ENCODE results near the gene GLT8D2. TPM values are rescaled to one million over a fixed set of nuclear protein-coding genes. Genes with fewer than 3 reads are reported as not detected.
"Not testable (repeated sequence)": the region's sequence is repeated elsewhere in the genome, so short reads cannot be mapped to it uniquely, and the experiment has no call there.

GLT8D2 gene
- total and polyA plus RNA-seq, 10 donors: 0.20 to 1.2 (median 0.67) TPM; not detected in 3

DNA sequence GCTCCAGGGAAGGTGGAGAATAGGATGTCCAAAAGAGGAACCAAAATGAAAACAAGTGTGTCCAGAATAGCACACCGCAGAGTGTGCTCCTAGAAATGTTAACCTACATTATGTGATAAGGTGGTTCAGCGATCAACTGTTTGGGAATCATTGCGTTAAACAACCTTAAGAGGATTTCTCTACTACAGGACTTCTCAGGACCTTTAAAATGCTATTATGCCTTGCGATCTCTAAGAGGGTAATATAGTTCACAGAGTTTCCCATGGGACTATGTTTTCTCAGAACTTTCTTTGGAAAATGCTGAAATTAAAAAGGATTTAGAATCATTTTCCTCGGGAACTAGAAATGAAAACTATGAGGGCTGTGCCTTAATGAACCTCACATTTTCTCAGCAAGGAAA is 1.8 kb downstream of the GLT8D2 start:
- peaks cover 0 to 12% (median 9%) of the 10 kb centered on the region in 6 donors for H3K4me1 ChIP-seq
- H3K36me3 ChIP-seq: no peaks in the 10 kb centered on the region
- intact Hi-C loops (cut with DNase I; ENCODE audit: low total_unique reads): no loop called here
- TF ChIP-seq POLR2A (IDR thresholded peaks at IDR 0.05) (no peak), POLR2AphosphoS5 (IDR thresholded peaks at IDR 0.05) (no peak)
- TF ChIP-seq, protein P1, sequence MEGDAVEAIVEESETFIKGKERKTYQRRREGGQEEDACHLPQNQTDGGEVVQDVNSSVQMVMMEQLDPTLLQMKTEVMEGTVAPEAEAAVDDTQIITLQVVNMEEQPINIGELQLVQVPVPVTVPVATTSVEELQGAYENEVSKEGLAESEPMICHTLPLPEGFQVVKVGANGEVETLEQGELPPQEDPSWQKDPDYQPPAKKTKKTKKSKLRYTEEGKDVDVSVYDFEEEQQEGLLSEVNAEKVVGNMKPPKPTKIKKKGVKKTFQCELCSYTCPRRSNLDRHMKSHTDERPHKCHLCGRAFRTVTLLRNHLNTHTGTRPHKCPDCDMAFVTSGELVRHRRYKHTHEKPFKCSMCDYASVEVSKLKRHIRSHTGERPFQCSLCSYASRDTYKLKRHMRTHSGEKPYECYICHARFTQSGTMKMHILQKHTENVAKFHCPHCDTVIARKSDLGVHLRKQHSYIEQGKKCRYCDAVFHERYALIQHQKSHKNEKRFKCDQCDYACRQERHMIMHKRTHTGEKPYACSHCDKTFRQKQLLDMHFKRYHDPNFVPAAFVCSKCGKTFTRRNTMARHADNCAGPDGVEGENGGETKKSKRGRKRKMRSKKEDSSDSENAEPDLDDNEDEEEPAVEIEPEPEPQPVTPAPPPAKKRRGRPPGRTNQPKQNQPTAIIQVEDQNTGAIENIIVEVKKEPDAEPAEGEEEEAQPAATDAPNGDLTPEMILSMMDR (IDR thresholded peaks at IDR 0.05 in 8 of 11, conservative IDR thresholded peaks at IDR 0.05 in 3 of 11): no peak
- no peak overlapping the region for H3K4me3 ChIP-seq
- DNase-seq: no peak
- WGBS, 5 donors: 83 to 93% (median 88%) methylated on average over 5 of the region's 5 CpGs
- H3K27me3 ChIP-seq (replicated peaks in 1 of 7): peaks cover 0 to 41% (median 26%) of the 10 kb centered on the region in 7 donors
- H3K9me3 ChIP-seq: no peaks in the 10 kb centered on the region
- H3K27ac ChIP-seq: no peak overlapping the region

DNA sequence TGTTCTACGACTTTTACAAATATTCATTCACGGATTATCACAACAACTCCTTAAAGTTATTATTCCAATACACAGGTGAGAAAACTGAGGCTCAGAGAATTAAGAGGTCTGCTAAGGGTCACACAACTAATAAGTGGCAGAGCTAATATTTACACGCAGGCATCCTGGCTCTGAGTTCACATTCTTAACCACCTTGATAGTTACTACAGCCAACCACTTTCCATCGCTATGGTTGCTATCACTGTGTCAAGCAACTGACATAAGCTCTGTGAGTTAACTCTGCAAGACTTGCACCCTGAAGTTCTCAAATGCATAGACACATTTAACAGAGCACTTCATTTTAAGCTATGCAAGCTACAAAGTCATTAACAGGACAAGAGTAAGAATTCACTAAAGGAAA is 3.7 kb downstream of the GLT8D2 start:
- Histone ChIP-seq H3K9me3 (no peaks in the 10 kb centered on the region), H3K4me3 (no peak overlapping the region), H3K27ac (no peak overlapping the region), H3K4me1 (peaks cover 0 to 12% (median 9%) of the 10 kb centered on the region in 6 donors), H3K27me3 (replicated peaks in 1 of 7) (peaks cover 0 to 28% (median 20%) of the 10 kb centered on the region in 7 donors), H3K36me3 (no peaks in the 10 kb centered on the region)
- 90 to 98% (median 94%) methylated on average over 4 of the region's 4 CpGs for WGBS, 5 donors
- TF ChIP-seq POLR2A (IDR thresholded peaks at IDR 0.05) (no peak), POLR2AphosphoS5 (IDR thresholded peaks at IDR 0.05) (no peak)
- TF ChIP-seq, protein P1 (IDR thresholded peaks at IDR 0.05 in 8 of 11, conservative IDR thresholded peaks at IDR 0.05 in 3 of 11): no peak
- intact Hi-C loops (cut with DNase I; ENCODE audit: low total_unique reads): no loop called here
- DNase-seq: no peak

DNA sequence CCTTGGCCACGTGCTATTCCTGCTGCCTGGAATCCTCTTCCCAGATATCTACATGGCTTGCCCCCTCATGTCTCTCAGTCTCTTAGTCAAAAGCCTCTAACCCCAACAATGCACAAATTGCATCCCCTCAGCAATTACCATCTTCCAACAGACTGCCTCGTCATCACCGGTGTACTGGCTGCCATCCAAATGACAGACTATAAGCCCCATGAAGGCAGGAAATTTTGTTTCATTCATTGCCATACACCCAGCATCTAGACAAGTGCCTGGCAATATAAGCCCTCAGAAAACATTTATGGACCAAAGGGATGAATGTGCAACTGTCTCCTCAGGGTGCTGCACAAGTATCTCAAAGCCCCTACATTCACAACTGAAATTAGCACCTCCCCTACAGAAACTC is 5.8 kb downstream of the GLT8D2 start:
- intact Hi-C loops (cut with DNase I; ENCODE audit: low total_unique reads): no loop called here
- WGBS, 5 donors: 86 to 93% (median 89%) methylated on average over 3 of the region's 3 CpGs

DNA sequence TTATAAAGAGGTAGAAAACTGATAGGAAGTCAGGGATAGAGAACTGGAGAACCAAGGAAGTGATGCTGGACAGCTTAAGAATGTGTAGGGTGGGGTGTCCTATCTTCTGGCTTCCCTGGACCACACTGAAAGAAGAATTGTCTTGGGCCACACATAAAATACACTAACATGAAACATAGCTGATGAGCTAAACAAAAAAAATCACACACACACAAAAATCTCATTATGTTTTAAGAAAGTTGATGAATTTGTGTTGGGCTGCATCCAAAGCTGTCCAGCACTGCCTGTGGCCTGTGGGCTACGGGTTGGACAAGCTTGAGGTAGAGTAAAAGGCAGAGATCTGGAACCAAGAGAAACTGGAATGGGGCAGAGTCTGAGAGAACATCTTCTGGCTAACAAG is 7.4 kb downstream of the GLT8D2 start:
- 77 to 93% (median 89%) methylated on average over 1 of the region's 1 CpG for WGBS, 5 donors
- TF ChIP-seq POLR2A (IDR thresholded peaks at IDR 0.05) (no peak), POLR2AphosphoS5 (IDR thresholded peaks at IDR 0.05) (no peak)
- TF ChIP-seq, protein P1 (IDR thresholded peaks at IDR 0.05 in 8 of 11, conservative IDR thresholded peaks at IDR 0.05 in 3 of 11): no peak
- Histone ChIP-seq H3K27ac (no peak overlapping the region), H3K4me3 (no peak overlapping the region), H3K9me3 (no peaks in the 10 kb centered on the region), H3K4me1 (no peaks in the 10 kb centered on the region), H3K27me3 (replicated peaks in 1 of 7) (no peaks in the 10 kb centered on the region), H3K36me3 (no peaks in the 10 kb centered on the region)
- intact Hi-C loops (cut with DNase I; ENCODE audit: low total_unique reads): no loop called here
- no peak for DNase-seq

More for the DNA sequence above, 5.8 kb downstream of the GLT8D2 start:
- DNase-seq: no peak
- Histone ChIP-seq H3K27me3 (replicated peaks in 1 of 7) (peaks cover 0 to 6% (median 0%) of the 10 kb centered on the region in 7 donors), H3K36me3 (no peaks in the 10 kb centered on the region), H3K9me3 (no peaks in the 10 kb centered on the region), H3K27ac (no peak overlapping the region), H3K4me1 (no peaks in the 10 kb centered on the region), H3K4me3 (no peak overlapping the region)
- no peak for TF ChIP-seq POLR2AphosphoS5 (IDR thresholded peaks at IDR 0.05)
- TF ChIP-seq POLR2A (IDR thresholded peaks at IDR 0.05): no peak
- TF ChIP-seq, protein P1 (IDR thresholded peaks at IDR 0.05 in 8 of 11, conservative IDR thresholded peaks at IDR 0.05 in 3 of 11): no peak

DNA sequence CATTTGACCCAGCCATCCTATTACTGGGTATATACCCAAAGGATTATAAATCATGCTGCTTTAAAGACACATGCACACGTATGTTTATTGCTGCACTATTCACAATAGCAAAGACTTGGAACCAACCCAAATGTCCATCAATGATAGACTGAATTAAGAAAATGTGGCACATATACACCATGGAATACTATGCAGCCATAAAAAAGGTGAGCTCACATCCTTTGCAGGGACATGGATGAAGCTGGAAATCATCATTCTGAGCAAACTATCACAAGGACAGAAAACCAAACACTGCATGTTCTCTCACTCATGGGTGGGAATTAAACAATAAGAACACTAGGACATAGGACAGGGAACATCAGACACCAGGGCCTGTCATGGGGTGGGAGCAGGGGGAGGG is 10.2 kb downstream of the GLT8D2 start:
- 82 to 100% (median 84%) methylated on average over 1 of the region's 1 CpG for WGBS, 5 donors
- H3K36me3 ChIP-seq; H3K27ac ChIP-seq; intact Hi-C loops (cut with DNase I; ENCODE audit: low total_unique reads); DNase-seq; H3K27me3 ChIP-seq (replicated peaks in 1 of 7); H3K4me3 ChIP-seq; H3K4me1 ChIP-seq; H3K9me3 ChIP-seq: not testable (repeated sequence)

DNA sequence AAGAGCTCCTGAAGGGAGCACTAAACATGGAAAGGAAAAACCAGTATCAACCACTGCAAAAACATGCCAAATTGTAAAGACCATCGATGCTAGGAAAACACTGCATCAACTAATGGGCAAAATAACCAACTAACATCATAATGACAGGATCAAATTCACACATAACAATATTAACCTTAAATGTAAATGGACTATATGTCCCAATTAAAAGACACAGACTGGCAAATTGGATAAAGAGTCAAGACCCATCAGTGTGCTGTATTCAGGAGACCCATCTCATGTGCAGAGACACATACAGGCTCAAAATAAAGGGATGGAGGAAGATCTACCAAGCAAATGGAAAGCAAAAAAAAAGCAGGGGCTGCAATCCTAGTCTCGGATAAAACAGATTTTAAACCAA is 13.8 kb downstream of the GLT8D2 start:
- 79 to 94% (median 90%) methylated on average over 2 of the region's 2 CpGs for WGBS, 5 donors
- H3K9me3 ChIP-seq; H3K4me3 ChIP-seq; H3K27ac ChIP-seq; DNase-seq; H3K36me3 ChIP-seq; H3K4me1 ChIP-seq; intact Hi-C loops (cut with DNase I; ENCODE audit: low total_unique reads): not testable (repeated sequence)
- H3K27me3 ChIP-seq (replicated peaks in 1 of 7): peaks cover 0 to 10% (median 5%) of the 10 kb centered on the region in 7 donors

DNA sequence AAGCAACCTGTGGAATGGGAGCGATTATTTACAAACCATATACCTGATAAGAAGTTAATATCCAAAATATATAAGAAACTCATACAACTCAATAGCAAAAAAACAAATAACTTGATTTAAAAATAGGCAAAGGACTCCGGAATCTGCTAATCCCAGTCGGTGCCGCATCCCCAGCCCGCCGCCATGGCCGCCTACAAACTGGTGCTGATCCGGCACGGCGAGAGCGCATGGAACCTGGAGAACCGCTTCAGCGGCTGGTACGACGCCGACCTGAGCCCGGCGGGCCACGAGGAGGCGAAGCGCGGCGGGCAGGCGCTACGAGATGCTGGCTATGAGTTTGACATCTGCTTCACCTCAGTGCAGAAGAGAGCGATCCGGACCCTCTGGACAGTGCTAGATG is 19.4 kb downstream of the GLT8D2 start:
- H3K4me1 ChIP-seq; H3K36me3 ChIP-seq; intact Hi-C loops (cut with DNase I; ENCODE audit: low total_unique reads); DNase-seq; H3K4me3 ChIP-seq; H3K9me3 ChIP-seq; H3K27ac ChIP-seq: not testable (repeated sequence)
- peaks cover 0 to 14% (median 5%) of the 10 kb centered on the region in 7 donors for H3K27me3 ChIP-seq (replicated peaks in 1 of 7)
- WGBS, 5 donors: 92 to 96% (median 94%) methylated on average over 7 to 24 of the region's 27 CpGs
